AG10803 (cell line): Measurements from ENCODE around the gene DMC1.

Experiments
- DNase-seq: peaks from one replicate; pipeline ENCODE4 v3.0.0; 2010; ENCODE audit warnings: low read depth
- H3K4me3 ChIP-seq: 2 replicates; pipeline ENCODE4 v1.5.1; 2011; ENCODE audit warnings: mild to moderate bottlenecking, low read length, control low read depth
- CTCF ChIP-seq: conservative IDR thresholded peaks from 2 replicates; pipeline ENCODE4 v1.5.1; 2011; ENCODE audit warnings: mild to moderate bottlenecking, low read length, control low read depth, inconsistent platforms

DMC1 gene

GRCh38 chr22:38523479-38523878, 46.5 kb downstream of the DMC1 start:
- DNase-seq: no peak
- no peak for TF ChIP-seq CTCF
- H3K4me3 ChIP-seq: no peak overlapping the region

GRCh38 chr22:38523029-38523428, 47.0 kb downstream of the DMC1 start:
- TF ChIP-seq CTCF: no peak
- H3K4me3 ChIP-seq: no peak overlapping the region
- no peak for DNase-seq

GRCh38 chr22:38519453-38520250, 50.3 kb downstream of the DMC1 start:
- no peak for TF ChIP-seq CTCF
- DNase-seq: no peak
- H3K4me3 ChIP-seq: no peak overlapping the region

- no peak for DNase-seq
- TF ChIP-seq CTCF: no peak
- no peak overlapping the region for H3K4me3 ChIP-seq
These were observed 51.4 kb downstream of the DMC1 start for GRCh38 chr22:38518620-38519019.

GRCh38 chr22:38513063-38513462, 56.9 kb downstream of the DMC1 start:
- DNase-seq: no peak
- H3K4me3 ChIP-seq: no peak overlapping the region
- TF ChIP-seq CTCF: no peak

- DNase-seq: no peak
- no peak for TF ChIP-seq CTCF
- H3K4me3 ChIP-seq: no peak overlapping the region
These were observed 59.5 kb downstream of the DMC1 start for GRCh38 chr22:38510416-38510970.
